Tibial nerve (tissue), 4 donors: Measurements from ENCODE around the gene LMLN.

Experiments
- EP300 ChIP-seq, 2 donors: sonication (generic); formaldehyde crosslinking; IDR thresholded peaks; one replicate each; pipeline ENCODE4 v1.6.1; 2017; ENCODE audit warnings: antibody characterized with exemption in 2 of 2, mild to moderate bottlenecking in 1 of 2
- TF ChIP-seq, protein P1 (sequence below), 5 experiments: fragments of 200-600 bp in 3 of 5; fragments of 450-650 bp in 2 of 5; sonication (generic) in 3 of 5; IDR thresholded peaks; one replicate each; pipeline ENCODE4 v1.5.1; 2016 to 2019; ENCODE audit warnings: antibody characterized with exemption in 5 of 5, mild to moderate bottlenecking in 3 of 5, moderate library complexity in 2 of 5

- TF ChIP-seq, protein P1, sequence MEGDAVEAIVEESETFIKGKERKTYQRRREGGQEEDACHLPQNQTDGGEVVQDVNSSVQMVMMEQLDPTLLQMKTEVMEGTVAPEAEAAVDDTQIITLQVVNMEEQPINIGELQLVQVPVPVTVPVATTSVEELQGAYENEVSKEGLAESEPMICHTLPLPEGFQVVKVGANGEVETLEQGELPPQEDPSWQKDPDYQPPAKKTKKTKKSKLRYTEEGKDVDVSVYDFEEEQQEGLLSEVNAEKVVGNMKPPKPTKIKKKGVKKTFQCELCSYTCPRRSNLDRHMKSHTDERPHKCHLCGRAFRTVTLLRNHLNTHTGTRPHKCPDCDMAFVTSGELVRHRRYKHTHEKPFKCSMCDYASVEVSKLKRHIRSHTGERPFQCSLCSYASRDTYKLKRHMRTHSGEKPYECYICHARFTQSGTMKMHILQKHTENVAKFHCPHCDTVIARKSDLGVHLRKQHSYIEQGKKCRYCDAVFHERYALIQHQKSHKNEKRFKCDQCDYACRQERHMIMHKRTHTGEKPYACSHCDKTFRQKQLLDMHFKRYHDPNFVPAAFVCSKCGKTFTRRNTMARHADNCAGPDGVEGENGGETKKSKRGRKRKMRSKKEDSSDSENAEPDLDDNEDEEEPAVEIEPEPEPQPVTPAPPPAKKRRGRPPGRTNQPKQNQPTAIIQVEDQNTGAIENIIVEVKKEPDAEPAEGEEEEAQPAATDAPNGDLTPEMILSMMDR (IDR thresholded peaks at IDR 0.05) = no peak
- TF ChIP-seq EP300 (IDR thresholded peaks at IDR 0.05) = no peak
Measured at GRCh38 chr3:198061119-198062067, 101.4 kb downstream of the LMLN start.
